H9 (cell line): ENCODE measurements around the gene EDAR. TPM values are rescaled to one million over a fixed set of nuclear protein-coding genes. Genes with fewer than 3 reads are reported as not detected.

ENCODE experiments used
- DNase-seq: peaks from one replicate; pipeline ENCODE4 v3.0.0-alpha.2; 2017
- H2AFZ ChIP-seq: one replicate; pipeline ENCODE4 v1.6.1; 2013; ENCODE audit warnings: mild to moderate bottlenecking, low read length, control low read depth, moderate library complexity
- H2AK5ac ChIP-seq: 2 replicates; pipeline ENCODE4 v1.6.1; 2013; ENCODE audit warnings: low read length, control low read depth, mixed read lengths; ENCODE audit not compliant: insufficient read length
- H2BK120ac ChIP-seq: one replicate; pipeline ENCODE4 v1.6.1; 2013; ENCODE audit warnings: low read depth, mild to moderate bottlenecking, low read length, control low read depth, inconsistent platforms; ENCODE audit not compliant: poor library complexity, severe bottlenecking
- H2BK12ac ChIP-seq: 2 replicates; pipeline ENCODE4 v1.6.1; 2013; ENCODE audit warnings: low read length, control low read depth, mixed read lengths, low read depth; ENCODE audit not compliant: insufficient read length
- H2BK15ac ChIP-seq: 2 replicates; pipeline ENCODE4 v1.6.1; 2013; ENCODE audit warnings: low read depth, low read length, control low read depth
- H2BK20ac ChIP-seq: one replicate; pipeline ENCODE4 v1.6.1; 2013; ENCODE audit warnings: low read depth, mild to moderate bottlenecking, low read length, control low read depth, inconsistent platforms; ENCODE audit not compliant: poor library complexity, severe bottlenecking
- H2BK5ac ChIP-seq: 2 replicates; pipeline ENCODE4 v1.6.1; 2013; ENCODE audit warnings: low read length, control low read depth, mixed read lengths; ENCODE audit not compliant: insufficient read length
- H3K14ac ChIP-seq: 2 replicates; pipeline ENCODE4 v1.6.1; 2013; ENCODE audit warnings: low read length, control low read depth; ENCODE audit not compliant: insufficient read depth
- H3K18ac ChIP-seq: 2 replicates; pipeline ENCODE4 v1.6.1; 2013; ENCODE audit warnings: low read depth, mild to moderate bottlenecking, mixed read lengths, low read length, control low read depth; ENCODE audit not compliant: insufficient read length
- H3K23ac ChIP-seq: 2 replicates; pipeline ENCODE4 v1.6.1; 2013; ENCODE audit warnings: low read length, control low read depth, mixed read lengths, low read depth; ENCODE audit not compliant: insufficient read length
- H3K23me2 ChIP-seq: 2 replicates; pipeline ENCODE4 v1.6.1; 2013; ENCODE audit warnings: low read depth, mild to moderate bottlenecking, mixed read lengths, low read length, control low read depth; ENCODE audit not compliant: insufficient read length, poor library complexity, severe bottlenecking
- H3K27ac ChIP-seq: 2 replicates; pipeline ENCODE4 v1.5.1; 2013; ENCODE audit warnings: low read length, control low read depth, mixed read lengths, low read depth; ENCODE audit not compliant: insufficient read length
- H3K27me3 ChIP-seq: 2 replicates; pipeline ENCODE4 v1.6.1; 2013; ENCODE audit warnings: low read length, control low read depth, inconsistent platforms; ENCODE audit not compliant: insufficient read depth
- H3K4ac ChIP-seq: 2 replicates; pipeline ENCODE4 v1.6.1; 2013; ENCODE audit warnings: low read depth, mild to moderate bottlenecking, control low read depth, inconsistent platforms, low read length, moderate library complexity
- H3K4me1 ChIP-seq: 2 replicates; pipeline ENCODE4 v1.6.1; 2013; ENCODE audit warnings: low read length, control low read depth, inconsistent platforms; ENCODE audit not compliant: insufficient read depth
- H3K4me2 ChIP-seq: 2 replicates; pipeline ENCODE4 v1.6.1; 2013; ENCODE audit warnings: low read length, control low read depth, mixed read lengths; ENCODE audit not compliant: insufficient read length, insufficient read depth
- H3K56ac ChIP-seq: 2 replicates; pipeline ENCODE4 v1.6.1; 2013; ENCODE audit warnings: low read depth, mild to moderate bottlenecking, mixed read lengths, low read length, control low read depth; ENCODE audit not compliant: insufficient read length
- H3K79me1 ChIP-seq: 2 replicates; pipeline ENCODE4 v1.6.1; 2013; ENCODE audit warnings: low read depth, mild to moderate bottlenecking, moderate library complexity, low read length, control low read depth, inconsistent platforms; ENCODE audit not compliant: insufficient read depth, poor library complexity, severe bottlenecking
- H3K79me2 ChIP-seq: 2 replicates; pipeline ENCODE4 v1.6.1; 2013; ENCODE audit warnings: low read length, control low read depth, inconsistent platforms; ENCODE audit not compliant: insufficient read depth
- H3K9ac ChIP-seq: 2 replicates; pipeline ENCODE4 v1.6.1; 2013; ENCODE audit warnings: low read length, control low read depth, mixed read lengths; ENCODE audit not compliant: insufficient read length; ENCODE audit errors: extremely low read depth
- H3K9me3 ChIP-seq: one replicate; pipeline ENCODE4 v1.6.1; 2013; ENCODE audit warnings: low read depth, low read length, inconsistent platforms; ENCODE audit not compliant: control insufficient read depth
- H3T11ph ChIP-seq: one replicate; pipeline ENCODE4 v1.6.1; 2013; ENCODE audit warnings: mild to moderate bottlenecking, low read length, control low read depth, inconsistent platforms
- H4K20me1 ChIP-seq: one replicate; pipeline ENCODE4 v1.6.1; 2013; ENCODE audit not compliant: control insufficient read depth, insufficient read length, insufficient read depth
- H4K5ac ChIP-seq: 2 replicates; pipeline ENCODE4 v1.6.1; 2013; ENCODE audit warnings: low read depth, mild to moderate bottlenecking, mixed read lengths, low read length, control low read depth; ENCODE audit not compliant: insufficient read length
- H4K8ac ChIP-seq: replicated peaks from 2 replicates; pipeline ENCODE4 v1.6.1; 2013; ENCODE audit warnings: low read length, control low read depth, mixed read lengths, low read depth; ENCODE audit not compliant: insufficient read length
- H4K91ac ChIP-seq: 2 replicates; pipeline ENCODE4 v1.6.1; 2013; ENCODE audit warnings: low read depth, mild to moderate bottlenecking, moderate library complexity, mixed read lengths, low read length, control low read depth; ENCODE audit not compliant: insufficient read length
- H3K27ac Mint-ChIP-seq, 3 experiments: 2 replicates in 2 of 3; 3 replicates in 1 of 3; pipeline ENCODE4 v1.8.0; 2020 to 2021; ENCODE audit warnings: mixed read lengths in 3 of 3, mild to moderate bottlenecking in 1 of 3, moderate library complexity in 1 of 3
- H3K27me3 Mint-ChIP-seq: 2 replicates; pipeline ENCODE4 v1.8.0; 2021; ENCODE audit warnings: low read depth, mild to moderate bottlenecking, moderate library complexity, mixed read lengths
- H3K36me3 Mint-ChIP-seq, 3 experiments: 2 replicates in 2 of 3; 3 replicates in 1 of 3; pipeline ENCODE4 v1.8.0; 2020 to 2021; ENCODE audit warnings: low read depth in 3 of 3, mixed read lengths in 3 of 3; ENCODE audit not compliant: insufficient read depth in 1 of 3
- H3K4me1 Mint-ChIP-seq, 2 experiments: 2 replicates each; pipeline ENCODE4 v1.8.0; 2020; ENCODE audit warnings: mixed read lengths in 2 of 2
- H3K4me3 Mint-ChIP-seq, 2 experiments: 2 replicates in 1 of 2; 3 replicates in 1 of 2; pipeline ENCODE4 v1.8.0; 2020 to 2021; ENCODE audit warnings: mild to moderate bottlenecking in 2 of 2, mixed read lengths in 2 of 2, moderate library complexity in 1 of 2
- H3K9me3 Mint-ChIP-seq, 2 experiments: 2 replicates in 1 of 2; 3 replicates in 1 of 2; pipeline ENCODE4 v1.8.0; 2020; ENCODE audit warnings: mild to moderate bottlenecking in 2 of 2, mixed read lengths in 2 of 2, moderate library complexity in 1 of 2
- CTCF ChIP-seq: fragments of 200-600 bp; sonication (generic); conservative IDR thresholded peaks from 3 replicates; pipeline ENCODE4 v1.8.0; 2021; ENCODE audit warnings: antibody characterized with exemption, mild to moderate bottlenecking
- WGBS: extraction: QIAGEN DNeasy Blood & Tissue Kit; methylation state at CpG from one replicate; pipeline ENCODE4 v1.1.7; 2013; ENCODE audit warnings: missing lambda C conversion rate, low lambda C conversion rate, mixed read lengths; ENCODE audit not compliant: insufficient read length; ENCODE audit errors: extremely low coverage; 5-methylcytosine and 5-hydroxymethylcytosine counted together
- total RNA-seq: library from RNA; stranded (reverse); gene quantifications from 2 replicates; pipeline ENCODE4 v1.2.1, GENCODE V29; 2021

The EDAR gene
- total RNA-seq, 1 experiment from 2014 or later = not detected

GRCh38 chr2:108958632-108959341, 30.2 kb downstream of the EDAR start:
- Histone ChIP-seq H3K14ac (no peak overlapping the region), H3K27ac (no peak overlapping the region), H4K20me1 (no peaks in the 10 kb centered on the region), H2BK120ac (no peak overlapping the region), H4K8ac (no peak overlapping the region), H2BK12ac (no peak overlapping the region), H3K23me2 (no peaks in the 10 kb centered on the region), H2AK5ac (no peak overlapping the region), H2BK15ac (no peak overlapping the region), H3K9ac (no peak overlapping the region), H4K91ac (no peak overlapping the region), H2BK5ac (no peak overlapping the region), H2BK20ac (no peak overlapping the region), H3K27me3 (no peaks in the 10 kb centered on the region), H3T11ph (no peak overlapping the region), H3K9me3 (no peaks in the 10 kb centered on the region), H3K23ac (no peak overlapping the region), H2AFZ (no peak overlapping the region), H3K4ac (no peak overlapping the region), H3K18ac (no peak overlapping the region), H3K56ac (no peak overlapping the region), H3K4me1 (peaks cover under 1% of the 10 kb centered on the region; the same call in 1 of the 2 replicates), H4K5ac (no peak overlapping the region), H3K79me1 (no peaks in the 10 kb centered on the region), H3K79me2 (no peaks in the 10 kb centered on the region), H3K4me2 (no peak overlapping the region)
- H3K4me1 Mint-ChIP-seq = peaks cover 26 to 27% of the 10 kb centered on the region in 2 experiments
- H3K27me3 Mint-ChIP-seq = no peaks in the 10 kb centered on the region; the same call in 1 of the 2 replicates
- WGBS = no CpG with 5 or more reads among the region's 7 CpGs
- no peak for TF ChIP-seq CTCF
- H3K4me3 Mint-ChIP-seq = no peak overlapping the region
- no peaks in the 10 kb centered on the region for H3K9me3 Mint-ChIP-seq
- DNase-seq = no peak
- no peak overlapping the region; a peak in 1 of 7 replicates for H3K27ac Mint-ChIP-seq
- H3K36me3 Mint-ChIP-seq = no peaks in the 10 kb centered on the region; a peak in 1 of 7 replicates
